Activated naive CD8-positive, alpha-beta T cell treated with anti-CD3 and anti-CD28 coated beads, Interleukin-2, amount 50 U/mL, for 24 hours (primary cell): ENCODE results near the gene CCNQ.

Source experiments
- ATAC-seq: fragments of 150-1000 bp; cut with Tn5 transposase; one replicate; pipeline ENCODE4 v1.10.0; 2021
- DNase-seq: peaks from one replicate; pipeline ENCODE4 v3.0.0; 2021
- H3K27ac Mint-ChIP-seq: one replicate; pipeline ENCODE4 v1.8.0; 2021; ENCODE audit warnings: mild to moderate bottlenecking, mixed read lengths
- H3K27me3 Mint-ChIP-seq: one replicate; pipeline ENCODE4 v1.8.0; 2021; ENCODE audit warnings: mixed read lengths
- H3K36me3 Mint-ChIP-seq: one replicate; pipeline ENCODE4 v1.8.0; 2021; ENCODE audit warnings: low read depth, mixed read lengths
- H3K4me1 Mint-ChIP-seq: one replicate; pipeline ENCODE4 v1.8.0; 2021; ENCODE audit warnings: mixed read lengths
- H3K4me3 Mint-ChIP-seq: one replicate; pipeline ENCODE4 v1.8.0; 2021; ENCODE audit warnings: mild to moderate bottlenecking, moderate library complexity, mixed read lengths
- H3K9me3 Mint-ChIP-seq: one replicate; pipeline ENCODE4 v1.8.0; 2021; ENCODE audit warnings: mixed read lengths

The CCNQ gene

GRCh38 chrX:153538424-153538823, 60.5 kb downstream of the CCNQ start:
- Mint-ChIP-seq H3K36me3 (no peaks in the 10 kb centered on the region), H3K27ac (no peak overlapping the region), H3K4me3 (no peak overlapping the region), H3K9me3 (no peaks in the 10 kb centered on the region), H3K4me1 (no peaks in the 10 kb centered on the region), H3K27me3 (peaks cover 2% of the 10 kb centered on the region)
- ATAC-seq, result no peak
- no peak for DNase-seq
